SK-N-MC (cell line): ENCODE measurements around the gene LYSMD3.

ENCODE experiments used
- EZH2 ChIP-seq: fragments of 200-600 bp; sonication (generic); IDR thresholded peaks from one replicate; pipeline ENCODE4 v1.6.1; 2017; ENCODE audit warnings: antibody characterized with exemption
- FOXP2 ChIP-seq: optimal IDR thresholded peaks from 2 replicates; pipeline ENCODE3; 2011; ENCODE audit warnings: mild to moderate bottlenecking, moderate library complexity; ENCODE audit not compliant: insufficient read depth; ENCODE audit errors: extremely low read length, control extremely low read depth
- POLR2AphosphoS5 ChIP-seq: IDR thresholded peaks from 2 replicates; pipeline ENCODE4 v1.6.1; 2012; ENCODE audit warnings: mild to moderate bottlenecking, low read depth, low read length, borderline replicate concordance

GRCh38 chr5:90506221-90506620 is 23.2 kb downstream of the LYSMD3 start:
- TF ChIP-seq EZH2 (no peak), POLR2AphosphoS5 (no peak), FOXP2 (no peak)
